SKM-1 (cell line): Measurements from ENCODE around the gene OPCML.
"Not testable (repeated sequence)": the region's sequence is repeated elsewhere in the genome, so short reads cannot be mapped to it uniquely, and the experiment has no call there.

Experiments
- DNase-seq: peaks from one replicate; lab custom pipeline; 2025; ENCODE audit not compliant: unreplicated experiment; lab: John Stamatoyannopoulos, UW

OPCML gene

DNA sequence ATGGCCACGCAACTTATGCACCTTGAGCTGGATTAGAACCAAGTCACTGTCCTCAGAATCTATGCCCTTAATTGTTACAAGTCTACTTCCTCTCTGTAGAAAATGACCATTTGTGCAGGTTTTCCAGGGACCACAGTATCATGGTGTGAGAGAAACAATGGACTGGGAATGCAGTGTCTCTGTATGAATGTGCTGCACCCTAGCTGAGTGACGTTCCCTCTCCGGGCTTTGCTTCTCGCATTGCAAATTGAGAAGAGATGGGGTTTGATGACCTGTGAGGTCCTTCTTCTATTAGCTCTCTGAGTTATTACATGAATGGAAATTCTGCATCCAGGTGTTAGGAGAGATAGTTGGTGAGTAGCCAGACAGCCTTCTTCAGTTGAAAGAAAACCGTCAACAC, 1109.6 kb downstream of the OPCML start:
- no peak for DNase-seq

GRCh38 chr11:132421555-132421954, 1110.7 kb downstream of the OPCML start:
- DNase-seq: no peak

DNA sequence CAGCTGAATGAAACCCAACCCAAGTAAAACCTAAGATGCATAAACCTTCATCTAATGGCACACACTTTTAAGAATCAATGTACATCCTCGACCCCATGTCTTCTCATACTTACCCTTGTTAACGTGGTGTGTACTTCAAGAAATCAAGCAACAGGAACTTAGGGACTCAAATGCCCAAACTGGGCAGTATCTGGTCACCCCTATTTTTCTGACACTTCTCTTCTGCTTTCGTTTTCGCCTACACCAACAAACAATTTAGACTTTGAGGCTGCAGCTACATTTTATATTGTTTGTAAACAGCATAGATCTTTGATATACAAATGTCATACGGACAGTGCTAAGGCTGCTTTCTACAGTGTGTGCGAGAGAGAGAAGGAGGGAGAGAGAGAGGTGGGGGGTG, 1117.8 kb downstream of the OPCML start:
- no peak for DNase-seq

DNA sequence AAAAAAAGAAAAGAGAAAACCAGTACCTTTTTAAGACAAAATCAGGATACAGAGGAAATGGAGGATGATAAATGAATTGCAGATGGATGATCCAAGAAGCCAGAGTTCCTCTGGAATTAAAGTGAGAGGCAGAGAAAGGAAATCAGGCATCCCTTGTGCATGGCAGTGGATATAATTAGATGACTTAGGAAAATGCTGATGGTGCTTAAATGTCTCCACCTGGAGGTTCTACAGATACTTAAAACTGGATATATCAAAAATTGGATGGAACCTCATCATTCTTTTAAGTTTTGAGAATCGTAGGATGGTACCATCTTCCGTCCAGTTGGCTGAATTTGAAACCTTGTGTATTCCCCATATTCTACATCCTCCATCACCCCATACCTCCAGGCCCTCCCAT, 1121.9 kb downstream of the OPCML start:
- no peak for DNase-seq

- DNase-seq: no peak
These were observed 1122.5 kb downstream of the OPCML start for GRCh38 chr11:132409573-132410355.

DNA sequence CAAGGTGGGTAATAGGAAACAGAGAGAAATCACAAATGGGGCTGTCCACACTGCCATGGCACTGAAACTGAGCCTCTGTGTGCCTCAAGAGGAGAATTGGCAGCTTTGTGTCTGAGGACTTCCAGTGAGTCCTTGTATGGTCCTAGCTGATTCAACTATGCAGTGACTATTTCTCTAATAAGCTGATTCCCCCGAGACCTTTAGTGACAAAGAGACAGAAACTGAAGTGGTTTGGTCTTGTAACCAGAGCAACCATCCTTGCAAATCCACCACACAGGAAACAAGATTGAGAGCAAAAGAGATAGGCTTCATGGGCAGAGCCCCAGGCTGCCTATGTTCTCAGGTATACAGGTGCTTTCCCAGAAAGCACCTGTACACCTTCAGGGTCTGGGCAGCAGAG, 1123.4 kb downstream of the OPCML start:
- DNase-seq: no peak

- DNase-seq: no peak
These were observed 1126.6 kb downstream of the OPCML start for GRCh38 chr11:132405728-132406127.

DNA sequence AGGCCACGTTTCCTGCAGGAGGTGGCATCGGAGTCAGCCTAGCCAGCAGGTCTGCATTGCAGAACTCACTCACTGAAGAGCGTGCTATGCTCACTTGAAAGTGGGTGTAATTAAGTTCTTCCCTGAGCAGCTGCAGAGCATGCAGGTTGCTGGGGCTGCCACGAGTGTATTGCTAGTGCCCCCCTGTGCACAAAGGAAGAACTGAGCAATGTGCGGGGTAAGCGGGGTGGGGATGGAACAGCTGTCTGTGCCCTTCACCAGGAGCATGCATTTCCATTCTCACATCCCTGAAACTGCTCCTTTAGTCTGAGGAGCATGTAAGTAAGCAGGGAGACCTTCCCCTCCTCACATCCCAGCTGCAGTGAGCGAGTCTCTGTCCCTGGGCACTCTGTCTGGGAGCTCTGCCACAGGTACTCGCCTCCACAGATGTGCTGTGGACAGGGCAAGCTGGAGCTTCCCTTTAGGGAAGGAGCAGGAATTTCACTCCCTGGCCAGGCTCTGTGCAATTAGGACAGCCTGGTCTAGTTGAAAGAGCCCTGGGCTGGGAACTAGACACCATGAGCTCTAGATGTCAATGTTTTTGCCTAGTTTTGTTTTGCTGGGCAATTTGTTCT, 1130.1 kb downstream of the OPCML start:
- DNase-seq: no peak

DNA sequence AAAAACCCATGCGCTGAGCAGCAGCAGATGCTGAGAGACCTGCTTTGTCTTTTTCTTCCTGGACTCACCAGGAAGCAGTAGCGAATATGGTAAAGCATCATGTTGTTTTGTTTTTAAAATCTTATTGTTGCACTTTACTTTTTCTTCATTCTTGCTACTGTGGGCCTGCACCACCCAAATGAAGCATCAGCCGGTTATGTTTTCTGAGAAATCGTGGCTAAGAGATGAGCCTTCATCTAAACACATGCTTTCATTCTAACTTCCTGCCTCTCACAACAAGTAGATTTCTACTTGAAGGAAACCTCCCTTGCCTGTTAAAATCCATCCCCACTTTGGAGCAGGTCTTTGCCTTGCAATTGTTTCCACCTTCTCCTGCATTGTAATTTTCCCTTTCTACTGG, 1136.0 kb downstream of the OPCML start:
- DNase-seq: no peak

DNA sequence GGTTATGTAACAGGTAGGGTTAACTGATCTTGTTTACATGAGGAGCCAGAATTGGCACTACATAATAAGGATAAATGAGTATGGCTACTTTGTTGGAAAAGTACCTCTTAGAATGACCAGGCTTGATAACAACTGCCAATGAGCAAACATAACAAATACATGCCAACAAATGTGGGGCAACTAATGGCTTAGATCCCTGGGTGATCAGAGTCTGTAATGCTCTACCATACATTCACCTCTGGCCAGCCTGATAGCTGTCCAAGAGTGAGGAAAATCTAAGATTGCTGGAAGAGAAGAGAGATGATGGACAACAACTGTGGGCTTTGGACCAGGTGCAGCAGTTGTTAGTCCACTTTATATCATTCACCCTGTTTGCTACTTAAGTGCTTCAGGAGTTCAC, 1136.9 kb downstream of the OPCML start:
- no peak for DNase-seq

GRCh38 chr11:132379540-132379939, 1152.8 kb downstream of the OPCML start:
- DNase-seq: no peak

DNA sequence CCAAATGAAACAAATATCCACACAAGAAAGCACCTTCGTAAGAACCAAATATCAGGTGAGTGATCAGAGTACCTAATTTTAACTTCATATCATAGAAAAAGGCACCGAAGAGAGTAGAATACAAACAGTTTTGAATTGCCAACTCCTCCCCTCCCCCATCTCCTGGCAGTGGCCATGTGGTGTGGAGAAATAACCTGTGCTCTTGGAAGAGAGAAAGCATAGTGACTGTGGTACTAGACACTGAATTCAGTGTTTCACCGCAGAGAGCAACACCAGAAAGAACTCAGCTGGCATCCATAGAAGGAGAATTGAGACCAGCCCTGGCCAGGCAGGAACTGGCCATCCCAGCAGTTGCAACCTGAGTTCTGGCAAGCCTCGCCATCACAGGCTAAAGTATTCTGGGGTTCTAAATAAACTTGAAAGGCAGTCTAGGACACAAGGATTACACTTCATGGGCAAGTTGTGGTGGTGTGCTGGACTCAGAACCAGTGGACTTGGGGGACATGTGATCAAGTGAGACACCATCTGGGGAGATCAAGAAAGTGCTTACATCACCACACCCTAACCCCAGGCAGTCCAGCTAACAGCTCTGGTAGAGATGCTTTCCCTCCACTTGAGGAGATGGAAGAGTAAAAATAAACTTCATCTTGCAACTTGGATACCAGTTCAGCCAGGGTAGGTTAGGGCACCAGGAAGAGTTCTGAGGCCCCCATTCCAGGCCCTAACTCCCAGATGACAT, 1158.7 kb downstream of the OPCML start:
- no peak for DNase-seq

GRCh38 chr11:132370114-132370513, 1162.2 kb downstream of the OPCML start:
- not testable (repeated sequence) for DNase-seq

GRCh38 chr11:132367293-132367692, 1165.0 kb downstream of the OPCML start:
- no peak for DNase-seq

DNA sequence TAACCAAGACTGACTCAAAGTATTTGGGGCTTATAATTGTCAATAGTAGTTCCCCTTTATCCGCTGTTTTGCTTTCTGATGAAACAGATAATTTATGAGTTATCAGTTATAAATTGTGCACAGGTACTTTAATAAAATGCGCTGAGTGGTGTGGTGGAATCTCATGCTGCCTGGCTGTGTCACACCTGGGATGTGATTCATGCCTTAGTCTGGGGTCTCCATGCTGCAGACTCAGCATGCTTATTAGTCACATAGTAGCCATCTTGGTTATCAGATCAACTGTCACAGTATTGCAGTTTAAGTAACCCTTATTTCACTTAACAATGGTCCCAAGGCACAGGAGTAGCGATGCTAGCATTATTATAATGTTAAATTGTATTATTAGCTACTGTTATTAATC, 1166.7 kb downstream of the OPCML start:
- DNase-seq: no peak
